ENCODE measurements around the gene TMEM232. TPM values are rescaled to one million over a fixed set of nuclear protein-coding genes. Genes with fewer than 3 reads are reported as not detected.
A peak's percentile ranks its signal among the peaks of the same experiment; 100 is the strongest.

TMEM232 gene
- total and polyA plus RNA-seq, 2 donors from 2014 or later = 4.8 to 11.3 TPM

DNA sequence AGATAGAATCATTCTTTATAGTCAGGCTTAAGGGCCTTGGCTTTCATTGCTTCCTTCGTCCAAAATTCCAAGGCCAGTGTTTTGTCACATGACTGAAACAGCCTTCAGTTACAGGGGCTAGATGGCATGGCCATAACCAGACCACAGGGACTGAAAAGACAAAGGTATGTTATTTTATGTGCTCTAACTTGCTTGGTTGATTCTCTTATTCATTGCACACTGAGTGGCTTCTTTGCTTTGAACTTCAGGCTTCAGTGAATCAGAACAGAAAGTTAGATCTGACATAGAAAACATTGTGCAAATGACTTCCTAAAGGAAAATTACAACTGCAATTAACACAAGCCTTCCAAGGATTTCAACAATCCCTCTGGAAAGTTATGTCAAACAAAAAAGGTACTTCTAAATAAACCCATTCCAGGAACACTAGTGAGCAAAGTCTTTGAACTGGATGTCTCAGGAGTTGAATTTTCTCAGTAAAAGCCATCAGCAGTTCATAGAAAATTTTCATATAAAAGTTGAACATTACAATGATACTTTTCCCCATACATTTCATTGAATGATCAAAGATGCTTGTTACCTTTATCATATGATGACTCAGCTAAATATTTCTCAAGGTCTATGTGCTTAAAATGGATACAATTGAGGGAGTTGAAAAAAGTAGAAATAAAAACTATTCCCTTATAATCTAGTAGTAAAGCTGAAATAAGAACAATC, 355.3 kb downstream of the TMEM232 start:
- no peak overlapping the region for H3K9ac ChIP-seq (ENCODE audit: low read length in 3 of 3)
- no peak for FAIRE-seq
- H3K27me3 ChIP-seq (ENCODE audit: control insufficient read depth, insufficient read depth, low read length) = no peaks in the 10 kb centered on the region
- H3K4me1 ChIP-seq (ENCODE audit: control insufficient read depth in 2 of 3, insufficient read depth in 2 of 3, low read depth in 1 of 3, low read length in 3 of 3) = no peaks in the 10 kb centered on the region
- TF ChIP-seq, protein P1, sequence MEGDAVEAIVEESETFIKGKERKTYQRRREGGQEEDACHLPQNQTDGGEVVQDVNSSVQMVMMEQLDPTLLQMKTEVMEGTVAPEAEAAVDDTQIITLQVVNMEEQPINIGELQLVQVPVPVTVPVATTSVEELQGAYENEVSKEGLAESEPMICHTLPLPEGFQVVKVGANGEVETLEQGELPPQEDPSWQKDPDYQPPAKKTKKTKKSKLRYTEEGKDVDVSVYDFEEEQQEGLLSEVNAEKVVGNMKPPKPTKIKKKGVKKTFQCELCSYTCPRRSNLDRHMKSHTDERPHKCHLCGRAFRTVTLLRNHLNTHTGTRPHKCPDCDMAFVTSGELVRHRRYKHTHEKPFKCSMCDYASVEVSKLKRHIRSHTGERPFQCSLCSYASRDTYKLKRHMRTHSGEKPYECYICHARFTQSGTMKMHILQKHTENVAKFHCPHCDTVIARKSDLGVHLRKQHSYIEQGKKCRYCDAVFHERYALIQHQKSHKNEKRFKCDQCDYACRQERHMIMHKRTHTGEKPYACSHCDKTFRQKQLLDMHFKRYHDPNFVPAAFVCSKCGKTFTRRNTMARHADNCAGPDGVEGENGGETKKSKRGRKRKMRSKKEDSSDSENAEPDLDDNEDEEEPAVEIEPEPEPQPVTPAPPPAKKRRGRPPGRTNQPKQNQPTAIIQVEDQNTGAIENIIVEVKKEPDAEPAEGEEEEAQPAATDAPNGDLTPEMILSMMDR (IDR thresholded peaks at IDR 0.05; ENCODE audit: borderline replicate concordance, extremely low read depth, insufficient read depth) = no peak
- intact Hi-C loops (cut with DNase I) = no loop called here
- no peak overlapping the region for H3K27ac ChIP-seq (ENCODE audit: low read depth in 2 of 2, low read length in 2 of 2)
- no peaks in the 10 kb centered on the region for H3K36me3 ChIP-seq (ENCODE audit: control insufficient read depth in 2 of 3, insufficient read depth in 3 of 3, low read length in 3 of 3)
- DNase-seq = peak in 2 of 5 donors; percentile 43 to 48
- H3K4me3 ChIP-seq (ENCODE audit: low read length in 3 of 3) = no peak overlapping the region
- no peaks in the 10 kb centered on the region for H3K9me3 ChIP-seq (ENCODE audit: control insufficient read depth in 2 of 3, insufficient read depth in 1 of 3, low read length in 3 of 3)

Small RNAs within 50 kb of the gene (microRNA-seq; reads per million reads assigned to microRNA genes)
- not detected for gene MIR548F3

Other genes starting within 250 kb of the TMEM232 start
- 39.4 TPM for gene SLC25A46, start 12.3 kb upstream of the TMEM232 start, total RNA-seq
- gene SLC25A46, start 12.3 kb upstream of the TMEM232 start, polyA plus RNA-seq (ENCODE audit: insufficient read depth, low read depth, low replicate concordance) = 20.3 TPM

Measured in kidney (tissue), 14 donors.